PFSK-1 (cell line): Measurements from ENCODE around the gene ITGBL1.

ENCODE experiments used
- FOXP2 ChIP-seq: optimal IDR thresholded peaks from 2 replicates; pipeline ENCODE3; 2011; ENCODE audit warnings: borderline replicate concordance, control low read depth, inconsistent platforms; ENCODE audit not compliant: insufficient read depth; ENCODE audit errors: extremely low read length, extremely low read depth
- POLR2AphosphoS5 ChIP-seq: IDR thresholded peaks from 2 replicates; pipeline ENCODE4 v1.6.1; 2012; ENCODE audit warnings: low read depth, mild to moderate bottlenecking, control low read depth, low read length, moderate library complexity
- SIN3A ChIP-seq: IDR thresholded peaks from 2 replicates; pipeline ENCODE4 v1.6.1; 2012; ENCODE audit warnings: mild to moderate bottlenecking, low read length, moderate library complexity, borderline replicate concordance; ENCODE audit not compliant: insufficient read depth
- TAF1 ChIP-seq: IDR thresholded peaks from 2 replicates; pipeline ENCODE4 v1.6.1; 2012; ENCODE audit warnings: low read length, control low read depth, borderline replicate concordance; ENCODE audit not compliant: insufficient read depth
- TF ChIP-seq, protein P1 (sequence below), 2 experiments: IDR thresholded peaks; 2 replicates each; pipeline versions ENCODE4 v1.6.1 to v1.8.0; 2011 to 2012; ENCODE audit warnings: low read depth in 2 of 2, low read length in 2 of 2, control low read depth in 1 of 2, inconsistent platforms in 1 of 2, mild to moderate bottlenecking in 1 of 2, moderate library complexity in 1 of 2; ENCODE audit not compliant: insufficient read depth in 1 of 2

DNA sequence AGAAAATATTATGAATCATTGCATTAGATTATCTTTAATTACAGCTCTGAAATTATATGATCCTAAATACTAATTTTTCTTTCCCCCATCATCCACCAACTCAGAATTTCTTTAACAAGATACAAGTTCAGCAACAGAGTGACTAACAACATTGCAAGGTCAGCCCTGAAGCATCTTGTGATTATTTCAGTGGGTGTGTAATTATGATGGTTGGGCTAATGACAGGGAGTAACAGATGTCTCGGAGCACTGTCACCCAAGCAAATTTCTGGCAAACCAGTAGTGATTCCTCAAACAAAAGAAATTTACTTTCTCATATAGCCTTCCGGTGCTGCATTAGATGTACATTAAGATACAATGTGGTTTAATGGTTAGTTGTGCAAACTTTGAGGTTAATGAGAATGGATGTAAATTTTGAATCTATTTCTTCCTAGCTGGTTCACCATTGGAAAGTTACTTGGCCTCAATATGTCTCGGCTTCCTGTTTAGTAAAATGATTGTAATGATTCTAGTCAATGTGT, 238.9 kb downstream of the ITGBL1 start:
- TF ChIP-seq, protein P1, sequence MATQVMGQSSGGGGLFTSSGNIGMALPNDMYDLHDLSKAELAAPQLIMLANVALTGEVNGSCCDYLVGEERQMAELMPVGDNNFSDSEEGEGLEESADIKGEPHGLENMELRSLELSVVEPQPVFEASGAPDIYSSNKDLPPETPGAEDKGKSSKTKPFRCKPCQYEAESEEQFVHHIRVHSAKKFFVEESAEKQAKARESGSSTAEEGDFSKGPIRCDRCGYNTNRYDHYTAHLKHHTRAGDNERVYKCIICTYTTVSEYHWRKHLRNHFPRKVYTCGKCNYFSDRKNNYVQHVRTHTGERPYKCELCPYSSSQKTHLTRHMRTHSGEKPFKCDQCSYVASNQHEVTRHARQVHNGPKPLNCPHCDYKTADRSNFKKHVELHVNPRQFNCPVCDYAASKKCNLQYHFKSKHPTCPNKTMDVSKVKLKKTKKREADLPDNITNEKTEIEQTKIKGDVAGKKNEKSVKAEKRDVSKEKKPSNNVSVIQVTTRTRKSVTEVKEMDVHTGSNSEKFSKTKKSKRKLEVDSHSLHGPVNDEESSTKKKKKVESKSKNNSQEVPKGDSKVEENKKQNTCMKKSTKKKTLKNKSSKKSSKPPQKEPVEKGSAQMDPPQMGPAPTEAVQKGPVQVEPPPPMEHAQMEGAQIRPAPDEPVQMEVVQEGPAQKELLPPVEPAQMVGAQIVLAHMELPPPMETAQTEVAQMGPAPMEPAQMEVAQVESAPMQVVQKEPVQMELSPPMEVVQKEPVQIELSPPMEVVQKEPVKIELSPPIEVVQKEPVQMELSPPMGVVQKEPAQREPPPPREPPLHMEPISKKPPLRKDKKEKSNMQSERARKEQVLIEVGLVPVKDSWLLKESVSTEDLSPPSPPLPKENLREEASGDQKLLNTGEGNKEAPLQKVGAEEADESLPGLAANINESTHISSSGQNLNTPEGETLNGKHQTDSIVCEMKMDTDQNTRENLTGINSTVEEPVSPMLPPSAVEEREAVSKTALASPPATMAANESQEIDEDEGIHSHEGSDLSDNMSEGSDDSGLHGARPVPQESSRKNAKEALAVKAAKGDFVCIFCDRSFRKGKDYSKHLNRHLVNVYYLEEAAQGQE (IDR thresholded peaks at IDR 0.05; ENCODE audit: insufficient read depth in 1 of 2, low read depth in 2 of 2, low read length in 2 of 2) = no peak
- no peak for TF ChIP-seq POLR2AphosphoS5
- no peak for TF ChIP-seq TAF1
- no peak for TF ChIP-seq SIN3A
- no peak for TF ChIP-seq FOXP2
